H1 (cell line): ENCODE results near the gene PCGF3. TPM values are rescaled to one million over a fixed set of nuclear protein-coding genes. Genes with fewer than 3 reads are reported as not detected.

Experiments
- CTCF ChIA-PET: fragments of 300-600 bp; sonication (Branson Sonifier 250); formaldehyde crosslinking; loops from one replicate; lab custom pipeline; 2021; ENCODE audit not compliant: partially characterized antibody; lab: Charles Lee
- POLR2A ChIA-PET: fragments of 300-600 bp; sonication (Branson Sonifier 250); formaldehyde crosslinking; loops from one replicate; lab custom pipeline; 2021; ENCODE audit warnings: inconsistent platforms; ENCODE audit not compliant: partially characterized antibody; lab: Charles Lee
- DNase-seq, 2 experiments: peaks; one replicate each; pipeline versions ENCODE4 v3.0.0 to v3.0.0-alpha.2; 2010 to 2022; ENCODE audit warnings: low spot score in 2 of 2, low read depth in 1 of 2, mixed read lengths in 1 of 2
- FAIRE-seq: peaks from 2 replicates; lab custom pipeline; 2011; peaks lifted over from hg19 to GRCh38; lab: Jason Lieb, UNC
- H2AFZ ChIP-seq: 2 replicates; pipeline ENCODE4 v1.8.1; 2012; ENCODE audit warnings: low read length, inconsistent platforms
- H2AK5ac ChIP-seq: 2 replicates; pipeline ENCODE4 v1.6.1; 2013; ENCODE audit warnings: low read depth, low read length
- H2BK120ac ChIP-seq: replicated peaks from 2 replicates; pipeline ENCODE3; 2013; ENCODE audit warnings: low read depth, low read length, inconsistent platforms
- H2BK12ac ChIP-seq: 2 replicates; pipeline ENCODE4 v1.6.1; 2013; ENCODE audit warnings: low read depth, low read length
- H2BK15ac ChIP-seq: 2 replicates; pipeline ENCODE4 v1.6.1; 2013; ENCODE audit warnings: low read length
- H2BK20ac ChIP-seq: 2 replicates; pipeline ENCODE4 v1.6.1; 2013; ENCODE audit warnings: low read length
- H2BK5ac ChIP-seq: 2 replicates; pipeline ENCODE4 v1.6.1; 2013; ENCODE audit warnings: low read depth, low read length
- H3K14ac ChIP-seq: 2 replicates; pipeline ENCODE4 v1.6.1; 2013; ENCODE audit warnings: inconsistent platforms; ENCODE audit not compliant: insufficient read length
- H3K18ac ChIP-seq: 2 replicates; pipeline ENCODE4 v1.6.1; 2013; ENCODE audit warnings: low read length; ENCODE audit errors: extremely low read depth
- H3K23ac ChIP-seq: 2 replicates; pipeline ENCODE4 v1.6.1; 2013; ENCODE audit warnings: inconsistent platforms; ENCODE audit not compliant: insufficient read length
- H3K23me2 ChIP-seq: 2 replicates; pipeline ENCODE4 v1.6.1; 2013; ENCODE audit warnings: low read depth, low read length
- H3K27ac ChIP-seq: 2 replicates; pipeline ENCODE4 v1.6.1; 2011; ENCODE audit warnings: low read depth, low read length, inconsistent platforms
- H3K27me3 ChIP-seq, 4 experiments: replicated peaks in 1 of 4; 1 replicate in 1 of 4; 2 replicates in 3 of 4; pipeline versions ENCODE4 v1.6.1 to v1.8.1; 2011 to 2013; ENCODE audit warnings: low read length in 3 of 4, mild to moderate bottlenecking in 3 of 4, inconsistent platforms in 2 of 4, mixed read lengths in 2 of 4, moderate library complexity in 1 of 4; ENCODE audit not compliant: control insufficient read depth in 3 of 4, insufficient read depth in 3 of 4; ENCODE audit errors: extremely low read depth in 1 of 4
- H3K36me3 ChIP-seq, 4 experiments: 2 replicates each; pipeline versions ENCODE4 v1.6.1 to v1.8.1; 2011 to 2013; ENCODE audit warnings: mild to moderate bottlenecking in 4 of 4, low read length in 3 of 4, moderate library complexity in 2 of 4, control low read depth in 1 of 4, inconsistent platforms in 1 of 4; ENCODE audit not compliant: insufficient read depth in 4 of 4, control insufficient read depth in 2 of 4
- H3K4ac ChIP-seq: replicated peaks from 2 replicates; pipeline ENCODE3; 2013; ENCODE audit warnings: low read length, low read depth, mixed read lengths, inconsistent platforms; ENCODE audit not compliant: insufficient read length
- H3K4me1 ChIP-seq, 4 experiments: replicated peaks in 1 of 4; 1 replicate in 1 of 4; 2 replicates in 3 of 4; pipeline versions ENCODE4 v1.6.1 to v1.8.1; 2011 to 2013; ENCODE audit warnings: low read length in 3 of 4, inconsistent platforms in 2 of 4, mixed read lengths in 1 of 4; ENCODE audit not compliant: insufficient read depth in 4 of 4, control insufficient read depth in 3 of 4
- H3K4me2 ChIP-seq, 2 experiments: 2 replicates each; pipeline versions ENCODE4 v1.6.1 to v1.8.1; 2011 to 2013; ENCODE audit warnings: low read depth in 2 of 2, low read length in 2 of 2, control low read depth in 1 of 2, inconsistent platforms in 1 of 2, mild to moderate bottlenecking in 1 of 2; ENCODE audit not compliant: insufficient read depth in 1 of 2
- H3K4me3 ChIP-seq, 4 experiments: fragments of 200-600, 300-600 bp in 1 of 4; sonication (generic), shearing (Covaris generic), sonication (Bioruptor Twin) in 1 of 4; 2 replicates each; pipeline versions ENCODE4 v1.5.1 to v1.8.1; 2011 to 2016; ENCODE audit warnings: low read length in 4 of 4, low read depth in 3 of 4, control low read depth in 2 of 4, inconsistent platforms in 2 of 4, mild to moderate bottlenecking in 2 of 4, mixed read lengths in 1 of 4, moderate library complexity in 1 of 4; ENCODE audit not compliant: insufficient read depth in 2 of 4; ENCODE audit errors: extremely low read depth in 1 of 4
- H3K56ac ChIP-seq: replicated peaks from 2 replicates; pipeline ENCODE3; 2013; ENCODE audit warnings: low read depth, mild to moderate bottlenecking, mixed read lengths, low read length, inconsistent platforms; ENCODE audit not compliant: insufficient read length
- H3K79me1 ChIP-seq: 2 replicates; pipeline ENCODE4 v1.6.1; 2013; ENCODE audit warnings: low read depth, low read length, control low read depth
- H3K79me2 ChIP-seq, 2 experiments: 2 replicates each; pipeline versions ENCODE4 v1.6.1 to v1.8.1; 2012 to 2013; ENCODE audit warnings: low read length in 2 of 2, mild to moderate bottlenecking in 2 of 2, inconsistent platforms in 1 of 2; ENCODE audit not compliant: insufficient read depth in 2 of 2, control insufficient read depth in 1 of 2
- H3K9ac ChIP-seq, 4 experiments: replicated peaks in 1 of 4; 1 replicate in 1 of 4; 2 replicates in 3 of 4; pipeline versions ENCODE4 v1.6.1 to v1.8.1; 2011 to 2013; ENCODE audit warnings: low read depth in 3 of 4, low read length in 3 of 4, control low read depth in 2 of 4, mild to moderate bottlenecking in 2 of 4, moderate library complexity in 2 of 4, inconsistent platforms in 1 of 4; ENCODE audit errors: extremely low read depth in 1 of 4
- H3K9me3 ChIP-seq, 2 experiments: 2 replicates each; pipeline versions ENCODE4 v1.6.1 to v1.8.1; 2012 to 2013; ENCODE audit warnings: mild to moderate bottlenecking in 2 of 2, moderate library complexity in 2 of 2, control low read depth in 1 of 2, inconsistent platforms in 1 of 2, low read depth in 1 of 2, low read length in 1 of 2, mixed read lengths in 1 of 2; ENCODE audit not compliant: insufficient read depth in 2 of 2
- H4K20me1 ChIP-seq, 2 experiments: replicated peaks in 1 of 2; 2 replicates each; pipeline versions ENCODE3 to v1.8.1; 2011 to 2013; ENCODE audit warnings: inconsistent platforms in 2 of 2, low read length in 2 of 2, mild to moderate bottlenecking in 1 of 2; ENCODE audit not compliant: insufficient read depth in 2 of 2, control insufficient read depth in 1 of 2
- H4K5ac ChIP-seq: 2 replicates; pipeline ENCODE4 v1.6.1; 2013; ENCODE audit warnings: low read length, low read depth, mixed read lengths, inconsistent platforms; ENCODE audit not compliant: insufficient read length
- H4K8ac ChIP-seq: 2 replicates; pipeline ENCODE4 v1.8.0; 2013; ENCODE audit warnings: mild to moderate bottlenecking, moderate library complexity, low read length, inconsistent platforms; ENCODE audit not compliant: insufficient read depth; ENCODE audit errors: extremely low read depth
- H4K91ac ChIP-seq: replicated peaks from 2 replicates; pipeline ENCODE3; 2013; ENCODE audit warnings: low read length, mixed read lengths, inconsistent platforms; ENCODE audit not compliant: insufficient read length
- ASH2L ChIP-seq: fragments of 200-600, 300-600 bp; sonication (generic); IDR thresholded peaks from one replicate; pipeline ENCODE4 v1.7.1; 2017; ENCODE audit warnings: low read length
- GABPA ChIP-seq: IDR thresholded peaks from 2 replicates; pipeline ENCODE4 v1.6.1; 2011; ENCODE audit warnings: mild to moderate bottlenecking, low read length, moderate library complexity, borderline replicate concordance; ENCODE audit not compliant: insufficient read depth
- NRF1 ChIP-seq: IDR thresholded peaks from 2 replicates; pipeline ENCODE4 v1.6.1; 2011; ENCODE audit warnings: mild to moderate bottlenecking, low read depth, low read length, improper control_type of control experiment
- SIX5 ChIP-seq: IDR thresholded peaks from 2 replicates; pipeline ENCODE4 v1.6.1; 2011; ENCODE audit warnings: mild to moderate bottlenecking, low read depth, low read length
- WGBS, 2 experiments: shearing (Covaris generic) in 1 of 2; methylation state at CpG; one replicate each; pipeline versions ENCODE4 v1.1.6 to v1.1.7; 2013 to 2015; ENCODE audit warnings: low lambda C conversion rate in 2 of 2, mixed read lengths in 2 of 2, inconsistent platforms in 1 of 2, low coverage in 1 of 2, missing lambda C conversion rate in 1 of 2; ENCODE audit not compliant: insufficient replicate concordance in 2 of 2, insufficient coverage in 1 of 2, insufficient read length in 1 of 2; ENCODE audit errors: extremely low coverage in 1 of 2, missing lambda C conversion rate in 1 of 2; 5-methylcytosine and 5-hydroxymethylcytosine counted together
- polyA plus RNA-seq, 7 experiments: library from polyadenylated mRNA; depleted of rRNA in 3 of 7; stranded (reverse) in 5 of 7; unstranded in 2 of 7; fragments of >200 nt in 5 of 7; fragments of 200-250 nt in 2 of 7; gene quantifications; 1 replicate in 5 of 7; 2 replicates in 1 of 7; 4 replicates in 1 of 7; pipeline versions ENCODE4 v1.2.1 to v1.2.3, GENCODE V29; 2011 to 2013; ENCODE audit warnings: missing spikeins in 2 of 7, mixed read lengths in 2 of 7
- total RNA-seq: library from RNA; stranded (reverse); fragmentation: NEBNext Ultra II Directional; extraction: Animal tissue kit (Norgen Biotek cat#: 25700); gene quantifications from 2 replicates; pipeline ENCODE4 v1.2.1, GENCODE V29; 2021

The PCGF3 gene
- total and polyA plus RNA-seq, 2 of the 8 experiments (the other 6 are each of a cell fraction or from before 2014, with no cell fraction given) = 52.7 to 52.9 TPM

GRCh38 chr4:699816-700580 is 5.6 kb upstream of the PCGF3 start:
- no peak overlapping the region for H2BK5ac ChIP-seq
- H4K91ac ChIP-seq = no peak overlapping the region
- no peak overlapping the region for H4K5ac ChIP-seq
- TF ChIP-seq GABPA (no peak), NRF1 (no peak), ASH2L (no peak), SIX5 (no peak)
- no peak overlapping the region for H2BK120ac ChIP-seq
- H3K36me3 ChIP-seq = no peaks in the 10 kb centered on the region
- no peak overlapping the region for H2AK5ac ChIP-seq
- H3K23ac ChIP-seq = no peak overlapping the region
- H3K23me2 ChIP-seq = peaks cover 4% of the 10 kb centered on the region; the same call in 1 of the 2 replicates
- H3K79me2 ChIP-seq = no peaks in the 10 kb centered on the region
- H3K4ac ChIP-seq = no peak overlapping the region
- DNase-seq = no peak
- no peak overlapping the region for H3K4me2 ChIP-seq
- H4K8ac ChIP-seq = no peak overlapping the region
- H3K27me3 ChIP-seq = peaks cover 0 to 5% (median 2%) of the 10 kb centered on the region in 4 experiments; a peak in 3 of 7 replicates
- H4K20me1 ChIP-seq = peaks cover 0 to 1% of the 10 kb centered on the region in 2 experiments
- no peak overlapping the region for H3K9ac ChIP-seq
- no peak for FAIRE-seq
- H2AFZ ChIP-seq = no peak overlapping the region
- no peak overlapping the region for H3K4me3 ChIP-seq
- H3K18ac ChIP-seq = no peak overlapping the region
- no peaks in the 10 kb centered on the region; a peak in 2 of 7 replicates for H3K4me1 ChIP-seq
- no peak overlapping the region for H3K14ac ChIP-seq
- H3K79me1 ChIP-seq = no peaks in the 10 kb centered on the region
- ChIA-PET POLR2A (interaction anchor here (0.7 to 2.8 kb wide), 7 partner anchors 9 to 26 kb away, joined by 3 to 12 read pairs (median 5); partner anchors contain the start of genes ATP5ME, MYL5 and SLC49A3), CTCF (interaction anchor here (0.7 to 5.2 kb wide), 10 partner anchors 9 to 97 kb away, joined by 3 to 65 read pairs (median 4); no protein-coding TSS in a partner anchor)
- no peak overlapping the region for H2BK20ac ChIP-seq
- WGBS, 2 experiments = 90% methylated on average over 25 of the region's 27 CpGs; no CpG with 5 or more reads in 1 of the 2 experiments
- no peak overlapping the region for H2BK12ac ChIP-seq
- no peak overlapping the region for H3K56ac ChIP-seq
- H3K9me3 ChIP-seq = no peaks in the 10 kb centered on the region
- H2BK15ac ChIP-seq = no peak overlapping the region
- H3K27ac ChIP-seq = no peak overlapping the region
